H1 (cell line): ENCODE measurements around the gene CPNE5. TPM values are rescaled to one million over a fixed set of nuclear protein-coding genes. Genes with fewer than 3 reads are reported as not detected.

Source experiments
- CHD7 ChIP-seq: fragments of 300-600 bp; sonication (generic); IDR thresholded peaks from 2 replicates; pipeline ENCODE4 v1.7.1; 2012; ENCODE audit warnings: low read length, moderate library complexity, mild to moderate bottlenecking, inconsistent platforms; ENCODE audit not compliant: insufficient replicate concordance
- SIN3A ChIP-seq, 2 experiments: IDR thresholded peaks in 1 of 2; conservative IDR thresholded peaks in 1 of 2; 2 replicates each; pipeline ENCODE4 v1.6.1; 2011 to 2012; ENCODE audit warnings: low read length in 2 of 2, improper control_type of control experiment in 1 of 2, low read depth in 1 of 2, mild to moderate bottlenecking in 1 of 2
- SUZ12 ChIP-seq: fragments of 200-600 bp; sonication (generic); IDR thresholded peaks from 2 replicates; pipeline ENCODE4 v1.6.1; 2012; ENCODE audit warnings: mild to moderate bottlenecking, inconsistent platforms, low read length, moderate library complexity, mixed read lengths
- polyA plus RNA-seq, 7 experiments: library from polyadenylated mRNA; depleted of rRNA in 3 of 7; stranded (reverse) in 5 of 7; unstranded in 2 of 7; fragments of >200 nt in 5 of 7; fragments of 200-250 nt in 2 of 7; gene quantifications; 1 replicate in 5 of 7; 2 replicates in 1 of 7; 4 replicates in 1 of 7; pipeline versions ENCODE4 v1.2.1 to v1.2.3, GENCODE V29; 2011 to 2013; ENCODE audit warnings: missing spikeins in 2 of 7, mixed read lengths in 2 of 7
- total RNA-seq: library from RNA; stranded (reverse); fragmentation: NEBNext Ultra II Directional; extraction: Animal tissue kit (Norgen Biotek cat#: 25700); gene quantifications from 2 replicates; pipeline ENCODE4 v1.2.1, GENCODE V29; 2021

The CPNE5 gene
- total and polyA plus RNA-seq, 2 of the 8 experiments (the other 6 are each of a cell fraction or from before 2014, with no cell fraction given): 0.88 to 1.8 TPM

DNA sequence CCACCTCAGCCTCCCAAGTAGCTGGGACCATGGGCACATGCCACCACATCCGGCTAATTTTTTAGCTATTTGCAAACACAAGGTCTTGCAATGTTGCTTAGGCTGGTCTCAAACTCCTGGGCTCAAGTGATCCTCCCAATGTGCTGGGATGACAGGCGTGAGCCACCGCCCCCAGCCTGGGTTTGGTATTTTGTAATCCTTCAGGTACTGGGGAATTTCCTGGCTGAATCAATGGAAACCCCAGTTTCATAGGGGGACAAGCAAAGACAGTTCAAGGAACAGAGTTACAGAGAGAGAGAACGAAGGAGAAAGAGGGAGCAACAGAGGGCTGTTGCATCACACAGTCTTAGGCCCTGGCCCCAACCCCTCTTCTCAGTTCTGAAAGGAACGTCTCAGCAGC is 105.9 kb downstream of the CPNE5 start (continued):
- TF ChIP-seq CHD7 (no peak), SUZ12 (no peak), SIN3A (conservative IDR thresholded peaks at IDR 0.05 in 1 of 2, IDR thresholded peaks at IDR 0.05 in 1 of 2; ENCODE audit: low read depth in 1 of 2, low read length in 2 of 2) (no peak)
- TF ChIP-seq, all 59 proteins: peak for 0
